Keratinocyte (primary cell): Measurements from ENCODE around the gene GRPEL1. TPM values are rescaled to one million over a fixed set of nuclear protein-coding genes. Genes with fewer than 3 reads are reported as not detected.

Experiments
- DNase-seq: peaks from one replicate; pipeline ENCODE4 v3.0.0-alpha.2; 2011; ENCODE audit warnings: low read depth, missing footprints, low spot score
- FAIRE-seq: peaks from 2 replicates; lab custom pipeline; 2011; peaks lifted over from hg19 to GRCh38; lab: Jason Lieb, UNC
- H2AFZ ChIP-seq: 2 replicates; pipeline ENCODE4 v1.6.0; 2012; ENCODE audit warnings: low read length, control low read depth, inconsistent platforms; ENCODE audit not compliant: control insufficient read depth
- H3K27ac ChIP-seq: 2 replicates; pipeline ENCODE4 v1.5.1; 2011; ENCODE audit warnings: low read length; ENCODE audit not compliant: control insufficient read depth, insufficient read depth
- H3K27me3 ChIP-seq: 3 replicates; pipeline ENCODE4 v1.6.0; 2011; ENCODE audit warnings: low read length; ENCODE audit not compliant: control insufficient read depth, insufficient read depth; ENCODE audit errors: extremely low read depth
- H3K36me3 ChIP-seq, 2 experiments: 2 replicates in 1 of 2; 3 replicates in 1 of 2; pipeline ENCODE4 v1.5.1; 2011; ENCODE audit warnings: low read length in 2 of 2, mild to moderate bottlenecking in 1 of 2; ENCODE audit not compliant: control insufficient read depth in 2 of 2, insufficient read depth in 2 of 2; ENCODE audit errors: extremely low read depth in 1 of 2
- H3K4me1 ChIP-seq: 3 replicates; pipeline ENCODE4 v1.5.1; 2011; ENCODE audit warnings: low read length; ENCODE audit not compliant: control insufficient read depth, insufficient read depth; ENCODE audit errors: extremely low read depth
- H3K4me2 ChIP-seq: 3 replicates; pipeline ENCODE4 v1.6.0; 2011; ENCODE audit warnings: low read depth, low read length; ENCODE audit not compliant: control insufficient read depth, insufficient read depth; ENCODE audit errors: extremely low read depth
- H3K4me3 ChIP-seq, 3 experiments: fragments of 200-600 bp in 1 of 3; sonication (generic) in 1 of 3; 2 replicates in 2 of 3; 3 replicates in 1 of 3; pipeline ENCODE4 v1.5.1; 2011 to 2016; ENCODE audit warnings: low read length in 3 of 3, mild to moderate bottlenecking in 3 of 3, control low read depth in 2 of 3, inconsistent platforms in 1 of 3, low read depth in 1 of 3, mixed read lengths in 1 of 3, mixed run types in 1 of 3, moderate library complexity in 1 of 3; ENCODE audit not compliant: control insufficient read depth in 2 of 3, insufficient read depth in 2 of 3; ENCODE audit errors: extremely low read depth in 1 of 3
- H3K79me2 ChIP-seq: 2 replicates; pipeline ENCODE4 v1.6.0; 2012; ENCODE audit warnings: low read length; ENCODE audit not compliant: control insufficient read depth, insufficient read depth
- H3K9ac ChIP-seq: 3 replicates; pipeline ENCODE4 v1.6.0; 2011; ENCODE audit warnings: low read length; ENCODE audit not compliant: control insufficient read depth, insufficient read depth; ENCODE audit errors: extremely low read depth
- H3K9me1 ChIP-seq: 3 replicates; pipeline ENCODE4 v1.6.0; 2011; ENCODE audit warnings: low read length; ENCODE audit not compliant: control insufficient read depth, insufficient read depth; ENCODE audit errors: extremely low read depth
- H3K9me3 ChIP-seq: 2 replicates; pipeline ENCODE4 v1.5.1; 2012; ENCODE audit warnings: low read depth, low read length; ENCODE audit not compliant: control insufficient read depth
- H4K20me1 ChIP-seq: 3 replicates; pipeline ENCODE4 v1.6.0; 2011; ENCODE audit warnings: low read length; ENCODE audit not compliant: control insufficient read depth, insufficient read depth; ENCODE audit errors: extremely low read depth
- CTCF ChIP-seq, 3 experiments: IDR thresholded peaks in 1 of 3; conservative IDR thresholded peaks in 1 of 3; optimal IDR thresholded peaks in 1 of 3; 2 replicates in 2 of 3; 3 replicates in 1 of 3; pipeline versions ENCODE3 to v1.5.1; 2011; ENCODE audit warnings: low read length in 3 of 3, mild to moderate bottlenecking in 3 of 3, moderate library complexity in 2 of 3, control low read depth in 1 of 3, inconsistent platforms in 1 of 3; ENCODE audit not compliant: insufficient read depth in 2 of 3; ENCODE audit errors: extremely low read depth in 1 of 3
- EZH2 ChIP-seq: IDR thresholded peaks from one replicate; pipeline ENCODE4 v1.6.1; 2012; ENCODE audit warnings: inconsistent platforms, mild to moderate bottlenecking, low read length, moderate library complexity
- dilution Hi-C: fragments of 300-500 bp; cut with MboI; formaldehyde crosslinking; loops from one replicate; pipeline ENCODE4 v1.7.0; 2020; ENCODE audit warnings: low sequenced_read_pairs; ENCODE audit not compliant: extremely low pct_ligation_motif_present
- polyA plus RNA-seq, 5 experiments: library from polyadenylated mRNA; depleted of rRNA in 3 of 5; stranded (reverse) in 3 of 5; stranded (forward) in 1 of 5; unstranded in 1 of 5; fragments of >200 nt; gene quantifications; 1 replicate in 1 of 5; 2 replicates in 3 of 5; 3 replicates in 1 of 5; pipeline versions ENCODE4 v1.2.1 to v1.2.3, GENCODE V29; 2011 to 2012; ENCODE audit warnings: missing spikeins in 2 of 5, low read depth in 1 of 5, low replicate concordance in 1 of 5

The GRPEL1 gene
- polyA plus RNA-seq, 1 donor (not counting 4 experiments of a cell fraction or from before 2014, with no cell fraction given): 59.1 TPM

GRCh38 chr4:7051905-7052304 is 16.0 kb downstream of the GRPEL1 start:
- DNase-seq: no peak
- TF ChIP-seq CTCF (optimal IDR thresholded peaks at IDR 0.05 in 1 of 3, IDR thresholded peaks at IDR 0.05 in 1 of 3, conservative IDR thresholded peaks at IDR 0.05 in 1 of 3; ENCODE audit: extremely low read depth in 1 of 3, insufficient read depth in 2 of 3, low read length in 3 of 3) (no peak), EZH2 (no peak)
- peaks cover 12 to 28% of the 10 kb centered on the region in 2 experiments for H3K36me3 ChIP-seq
- no peak overlapping the region for H3K9ac ChIP-seq
- H3K27me3 ChIP-seq: no peaks in the 10 kb centered on the region
- H2AFZ ChIP-seq: no peak overlapping the region
- H3K4me2 ChIP-seq: no peak overlapping the region
- H3K9me1 ChIP-seq: peaks cover 2% of the 10 kb centered on the region
- no peak for FAIRE-seq
- H3K27ac ChIP-seq: no peak overlapping the region
- no peaks in the 10 kb centered on the region for H3K9me3 ChIP-seq
- no peak overlapping the region for H3K4me3 ChIP-seq
- peaks cover 46% of the 10 kb centered on the region for H3K79me2 ChIP-seq
- peaks cover 2% of the 10 kb centered on the region for H4K20me1 ChIP-seq
- dilution Hi-C loops: no loop called here
- H3K4me1 ChIP-seq: no peaks in the 10 kb centered on the region

- H3K27ac ChIP-seq: no peak overlapping the region
- peaks cover 12 to 26% of the 10 kb centered on the region in 2 experiments for H3K36me3 ChIP-seq
- no peak overlapping the region for H3K9ac ChIP-seq
- H3K79me2 ChIP-seq: peaks cover 54% of the 10 kb centered on the region
- TF ChIP-seq EZH2 (no peak), CTCF (optimal IDR thresholded peaks at IDR 0.05 in 1 of 3, IDR thresholded peaks at IDR 0.05 in 1 of 3, conservative IDR thresholded peaks at IDR 0.05 in 1 of 3; ENCODE audit: extremely low read depth in 1 of 3, insufficient read depth in 2 of 3, low read length in 3 of 3) (no peak)
- H3K27me3 ChIP-seq: no peaks in the 10 kb centered on the region
- no peak overlapping the region for H3K4me3 ChIP-seq
- H3K4me2 ChIP-seq: no peak overlapping the region
- H3K9me3 ChIP-seq: no peaks in the 10 kb centered on the region
- no peak overlapping the region for H2AFZ ChIP-seq
- H3K4me1 ChIP-seq: no peaks in the 10 kb centered on the region
- peaks cover 2% of the 10 kb centered on the region for H3K9me1 ChIP-seq
- dilution Hi-C loops: no loop called here
- no peak for FAIRE-seq
- peaks cover 2% of the 10 kb centered on the region for H4K20me1 ChIP-seq
- DNase-seq: no peak
Measured at GRCh38 chr4:7051144-7051495, 16.7 kb downstream of the GRPEL1 start.
